Colonic mucosa (tissue), 4 donors: ENCODE measurements around the gene SLC6A8. TPM values are rescaled to one million over a fixed set of nuclear protein-coding genes. Genes with fewer than 3 reads are reported as not detected.
"Not testable (repeated sequence)": the region's sequence is repeated elsewhere in the genome, so short reads cannot be mapped to it uniquely, and the experiment has no call there.

Source experiments
- DNase-seq: peaks from one replicate; pipeline ENCODE4 v3.0.0-alpha.2; 2020
- H3K27ac ChIP-seq: fragments of 200-600 bp; one replicate; pipeline ENCODE4 v1.8.0; 2021
- H3K27me3 ChIP-seq: fragments of 200-600 bp; one replicate; pipeline ENCODE4 v1.8.0; 2021
- H3K36me3 ChIP-seq: fragments of 200-600 bp; one replicate; pipeline ENCODE4 v1.8.0; 2021
- H3K4me1 ChIP-seq: fragments of 200-600 bp; one replicate; pipeline ENCODE4 v1.8.0; 2021; ENCODE audit warnings: mild to moderate bottlenecking
- H3K4me3 ChIP-seq: fragments of 200-600 bp; one replicate; pipeline ENCODE4 v1.8.0; 2021
- H3K9ac ChIP-seq, 2 donors: one replicate each; pipeline ENCODE4 v1.7.0; 2013; ENCODE audit warnings: control low read depth in 2 of 2, low read depth in 2 of 2, low read length in 2 of 2
- H3K9me3 ChIP-seq: fragments of 200-600 bp; one replicate; pipeline ENCODE4 v1.8.0; 2021
- intact Hi-C: fragments of 100-400 bp; cut with DNase I; formaldehyde crosslinking; loops from one replicate; pipeline ENCODE4 v1.14.1; 2022
- total RNA-seq, 2 donors: library from RNA; stranded (reverse); fragmentation: NEBNext Ultra II Directional in 1 of 2; extraction: Animal tissue kit (Norgen Biotek cat#: 25700) in 1 of 2; gene quantifications; one replicate each; pipeline ENCODE4 v1.2.1, GENCODE V29; 2021
- TF ChIP-seq, protein P1 (sequence below): fragments of 200-600 bp; IDR thresholded peaks from one replicate; pipeline ENCODE4 v1.8.0; 2022; ENCODE audit warnings: antibody characterized with exemption, mild to moderate bottlenecking
- donor health status: healthy.
- donor health status: DM: no; HTN: no; CAD: no.
- donor health status: DM: no; HTN: no; CAD: no.

SLC6A8 gene
- total RNA-seq, 2 donors from 2014 or later: 197 to 435 TPM

- no peaks in the 10 kb centered on the region for H3K27me3 ChIP-seq
- H3K9me3 ChIP-seq: no peaks in the 10 kb centered on the region
- no peak overlapping the region for H3K4me3 ChIP-seq
- H3K36me3 ChIP-seq: no peaks in the 10 kb centered on the region
- TF ChIP-seq, protein P1, sequence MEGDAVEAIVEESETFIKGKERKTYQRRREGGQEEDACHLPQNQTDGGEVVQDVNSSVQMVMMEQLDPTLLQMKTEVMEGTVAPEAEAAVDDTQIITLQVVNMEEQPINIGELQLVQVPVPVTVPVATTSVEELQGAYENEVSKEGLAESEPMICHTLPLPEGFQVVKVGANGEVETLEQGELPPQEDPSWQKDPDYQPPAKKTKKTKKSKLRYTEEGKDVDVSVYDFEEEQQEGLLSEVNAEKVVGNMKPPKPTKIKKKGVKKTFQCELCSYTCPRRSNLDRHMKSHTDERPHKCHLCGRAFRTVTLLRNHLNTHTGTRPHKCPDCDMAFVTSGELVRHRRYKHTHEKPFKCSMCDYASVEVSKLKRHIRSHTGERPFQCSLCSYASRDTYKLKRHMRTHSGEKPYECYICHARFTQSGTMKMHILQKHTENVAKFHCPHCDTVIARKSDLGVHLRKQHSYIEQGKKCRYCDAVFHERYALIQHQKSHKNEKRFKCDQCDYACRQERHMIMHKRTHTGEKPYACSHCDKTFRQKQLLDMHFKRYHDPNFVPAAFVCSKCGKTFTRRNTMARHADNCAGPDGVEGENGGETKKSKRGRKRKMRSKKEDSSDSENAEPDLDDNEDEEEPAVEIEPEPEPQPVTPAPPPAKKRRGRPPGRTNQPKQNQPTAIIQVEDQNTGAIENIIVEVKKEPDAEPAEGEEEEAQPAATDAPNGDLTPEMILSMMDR: no peak
- H3K9ac ChIP-seq: no peak overlapping the region
- intact Hi-C loops: no loop called here
- H3K4me1 ChIP-seq: no peaks in the 10 kb centered on the region
- H3K27ac ChIP-seq: no peak overlapping the region
- DNase-seq: no peak
Measured at GRCh38 chrX:153692003-153692402, 4.3 kb downstream of the SLC6A8 start.

- Histone ChIP-seq H3K9me3 (no peaks in the 10 kb centered on the region), H3K27me3 (no peaks in the 10 kb centered on the region), H3K4me1 (no peaks in the 10 kb centered on the region), H3K4me3 (no peak overlapping the region), H3K9ac (no peak overlapping the region), H3K27ac (no peak overlapping the region), H3K36me3 (no peaks in the 10 kb centered on the region)
- TF ChIP-seq, protein P1: no peak
- intact Hi-C loops: no loop called here
- no peak for DNase-seq
Measured at GRCh38 chrX:153692611-153693156, 5.0 kb downstream of the SLC6A8 start.

GRCh38 chrX:153693216-153694086, 5.7 kb downstream of the SLC6A8 start:
- intact Hi-C loops: no loop called here
- Histone ChIP-seq H3K36me3 (no peaks in the 10 kb centered on the region), H3K27me3 (no peaks in the 10 kb centered on the region), H3K4me1 (no peaks in the 10 kb centered on the region), H3K9ac (no peak overlapping the region), H3K4me3 (no peak overlapping the region), H3K27ac (no peak overlapping the region), H3K9me3 (no peaks in the 10 kb centered on the region)
- TF ChIP-seq, protein P1: no peak
- no peak for DNase-seq

- intact Hi-C loops, DNase-seq, H3K4me1 ChIP-seq, H3K36me3 ChIP-seq, H3K9ac ChIP-seq, H3K27ac ChIP-seq, H3K4me3 ChIP-seq, H3K9me3 ChIP-seq, H3K27me3 ChIP-seq: not testable (repeated sequence)
Measured at GRCh38 chrX:153694256-153694655, 6.5 kb downstream of the SLC6A8 start.

DNA sequence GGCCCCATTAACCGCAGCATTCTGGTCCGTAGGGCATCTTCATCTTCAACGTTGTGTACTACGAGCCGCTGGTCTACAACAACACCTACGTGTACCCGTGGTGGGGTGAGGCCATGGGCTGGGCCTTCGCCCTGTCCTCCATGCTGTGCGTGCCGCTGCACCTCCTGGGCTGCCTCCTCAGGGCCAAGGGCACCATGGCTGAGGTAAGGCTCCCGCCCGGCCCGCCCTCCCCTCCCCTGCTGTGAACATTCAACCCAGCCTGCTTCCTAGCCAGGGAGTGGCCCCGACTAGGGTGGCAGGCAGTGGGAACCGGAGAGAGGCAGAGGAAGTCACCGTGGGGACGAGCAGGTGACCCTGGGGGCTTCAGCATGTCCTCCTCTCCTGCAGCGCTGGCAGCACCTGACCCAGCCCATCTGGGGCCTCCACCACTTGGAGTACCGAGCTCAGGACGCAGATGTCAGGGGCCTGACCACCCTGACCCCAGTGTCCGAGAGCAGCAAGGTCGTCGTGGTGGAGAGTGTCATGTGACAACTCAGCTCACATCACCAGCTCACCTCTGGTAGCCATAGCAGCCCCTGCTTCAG, 7.1 kb downstream of the SLC6A8 start:
- H3K9ac ChIP-seq: no peak overlapping the region
- H3K36me3 ChIP-seq: no peaks in the 10 kb centered on the region
- intact Hi-C loops: no loop called here
- no peaks in the 10 kb centered on the region for H3K9me3 ChIP-seq
- H3K4me3 ChIP-seq: no peak overlapping the region
- TF ChIP-seq, protein P1: no peak
- no peaks in the 10 kb centered on the region for H3K27me3 ChIP-seq
- DNase-seq: no peak
- H3K4me1 ChIP-seq: no peaks in the 10 kb centered on the region
- no peak overlapping the region for H3K27ac ChIP-seq

- Histone ChIP-seq H3K36me3 (no peaks in the 10 kb centered on the region), H3K9ac (no peak overlapping the region), H3K27me3 (no peaks in the 10 kb centered on the region), H3K27ac (no peak overlapping the region), H3K4me1 (no peaks in the 10 kb centered on the region), H3K4me3 (no peak overlapping the region), H3K9me3 (no peaks in the 10 kb centered on the region)
- TF ChIP-seq, protein P1: no peak
- no peak for DNase-seq
- intact Hi-C loops: no loop called here
Measured at GRCh38 chrX:153696100-153696499, 8.4 kb downstream of the SLC6A8 start.

- H3K4me1 ChIP-seq, H3K27me3 ChIP-seq, H3K9me3 ChIP-seq: not testable (repeated sequence)
Measured at GRCh38 chrX:153696538-153696937, 8.8 kb downstream of the SLC6A8 start.

GRCh38 chrX:153696986-153697722, 9.4 kb downstream of the SLC6A8 start:
- H3K9me3 ChIP-seq, DNase-seq, H3K9ac ChIP-seq, H3K4me1 ChIP-seq, H3K27ac ChIP-seq, intact Hi-C loops, H3K36me3 ChIP-seq, H3K4me3 ChIP-seq, H3K27me3 ChIP-seq: not testable (repeated sequence)

More at GRCh38 chrX:153696538-153696937, 8.8 kb downstream of the SLC6A8 start:
- H3K27ac ChIP-seq, H3K36me3 ChIP-seq, intact Hi-C loops, DNase-seq, H3K4me3 ChIP-seq, H3K9ac ChIP-seq: not testable (repeated sequence)
